Endothelial cell of umbilical vein (primary cell): ENCODE measurements around the gene FAM222B. TPM values are rescaled to one million over a fixed set of nuclear protein-coding genes. Genes with fewer than 3 reads are reported as not detected.

Source experiments
- BruUV-seq: library from RNA; stranded (reverse); fragments of 400-500 nt; replicated peaks from 2 replicates; lab custom pipeline; 2021; lab: Mats Ljungman, UMichigan
- CTCF ChIA-PET: fragments of 300-600, 350-600 bp; sonication (Branson Sonifier 250); formaldehyde crosslinking; loops from one replicate; lab custom pipeline; 2021; ENCODE audit warnings: antibody characterized with exemption, inconsistent platforms; lab: Charles Lee
- POLR2A ChIA-PET: fragments of 300-600, 350-600 bp; sonication (Branson Sonifier 250); formaldehyde crosslinking; loops from one replicate; lab custom pipeline; 2021; ENCODE audit warnings: antibody characterized with exemption, inconsistent platforms; lab: Charles Lee
- DNase-seq: peaks from one replicate; pipeline ENCODE4 v3.0.0-alpha.2; 2011; ENCODE audit warnings: low read depth, low spot score
- FAIRE-seq: peaks from 2 replicates; lab custom pipeline; 2011; peaks lifted over from hg19 to GRCh38; lab: Jason Lieb, UNC
- H2AFZ ChIP-seq: 2 replicates; pipeline ENCODE4 v1.6.0; 2012; ENCODE audit warnings: low read depth, low read length, control low read depth, inconsistent platforms
- H3K27ac ChIP-seq: 2 replicates; pipeline ENCODE4 v1.5.1; 2011; ENCODE audit warnings: low read depth, mild to moderate bottlenecking, control low read depth, low read length, moderate library complexity; ENCODE audit not compliant: insufficient read depth
- H3K27me3 ChIP-seq, 2 experiments: 2 replicates each; pipeline versions ENCODE4 v1.6.0 to v1.6.1; 2011; ENCODE audit warnings: low read length in 2 of 2, mixed read lengths in 1 of 2; ENCODE audit not compliant: control insufficient read depth in 2 of 2, insufficient read depth in 2 of 2
- H3K36me3 ChIP-seq, 2 experiments: 2 replicates in 1 of 2; 3 replicates in 1 of 2; pipeline ENCODE4 v1.5.1; 2011; ENCODE audit warnings: low read length in 2 of 2, mild to moderate bottlenecking in 1 of 2, moderate library complexity in 1 of 2; ENCODE audit not compliant: control insufficient read depth in 2 of 2, insufficient read depth in 2 of 2; ENCODE audit errors: extremely low read depth in 1 of 2
- H3K4me1 ChIP-seq: 3 replicates; pipeline ENCODE4 v1.5.1; 2011; ENCODE audit warnings: mild to moderate bottlenecking, low read length; ENCODE audit not compliant: control insufficient read depth, insufficient read depth; ENCODE audit errors: extremely low read depth
- H3K4me2 ChIP-seq: 2 replicates; pipeline ENCODE4 v1.6.1; 2011; ENCODE audit warnings: low read length, control low read depth, mixed read lengths; ENCODE audit not compliant: insufficient read depth
- H3K4me3 ChIP-seq, 3 experiments: fragments of 200-600 bp in 1 of 3; sonication (generic), shearing (Covaris generic) in 1 of 3; replicated peaks in 1 of 3; 2 replicates each; pipeline ENCODE4 v1.5.1; 2011 to 2016; ENCODE audit warnings: control low read depth in 3 of 3, low read length in 3 of 3, mild to moderate bottlenecking in 2 of 3, inconsistent platforms in 1 of 3, low read depth in 1 of 3, moderate library complexity in 1 of 3; ENCODE audit not compliant: insufficient read depth in 1 of 3
- H3K79me2 ChIP-seq: 2 replicates; pipeline ENCODE4 v1.6.0; 2012; ENCODE audit warnings: low read length, inconsistent platforms; ENCODE audit not compliant: control insufficient read depth, insufficient read depth
- H3K9ac ChIP-seq: replicated peaks from 2 replicates; pipeline ENCODE3; 2011; ENCODE audit warnings: low read length, control low read depth; ENCODE audit not compliant: insufficient read depth; ENCODE audit errors: extremely low read depth
- H3K9me1 ChIP-seq: replicated peaks from 3 replicates; pipeline ENCODE4 v1.6.0; 2011; ENCODE audit warnings: mild to moderate bottlenecking, low read length; ENCODE audit not compliant: control insufficient read depth, insufficient read depth; ENCODE audit errors: extremely low read depth
- H3K9me3 ChIP-seq: replicated peaks from 2 replicates; pipeline ENCODE4 v1.5.1; 2012; ENCODE audit warnings: low read length, inconsistent platforms; ENCODE audit not compliant: control insufficient read depth, insufficient read depth
- H4K20me1 ChIP-seq: replicated peaks from 2 replicates; pipeline ENCODE3; 2011; ENCODE audit warnings: mild to moderate bottlenecking, low read length; ENCODE audit not compliant: control insufficient read depth, insufficient read depth; ENCODE audit errors: extremely low read depth
- EZH2 ChIP-seq: IDR thresholded peaks from 2 replicates; pipeline ENCODE4 v1.6.1; 2012; ENCODE audit warnings: borderline replicate concordance, low read depth, mild to moderate bottlenecking, moderate library complexity, low read length, inconsistent platforms; ENCODE audit not compliant: severe bottlenecking
- FOS ChIP-seq: IDR thresholded peaks from 2 replicates; pipeline ENCODE4 v1.6.1; 2011; ENCODE audit warnings: mild to moderate bottlenecking, low read length, moderate library complexity, borderline replicate concordance; ENCODE audit not compliant: insufficient read depth
- GATA2 ChIP-seq: IDR thresholded peaks from 2 replicates; pipeline ENCODE4 v1.7.0; 2011; ENCODE audit warnings: low read depth, mild to moderate bottlenecking, moderate library complexity, mixed read lengths, low read length; ENCODE audit not compliant: insufficient read length, insufficient read depth
- JUN ChIP-seq: IDR thresholded peaks from 2 replicates; pipeline ENCODE4 v1.6.1; 2011; ENCODE audit warnings: borderline replicate concordance, low read depth; ENCODE audit not compliant: insufficient read length, insufficient read depth
- MYC ChIP-seq: IDR thresholded peaks from one replicate; pipeline ENCODE4 v1.6.1; 2011; ENCODE audit warnings: mild to moderate bottlenecking, low read depth, low read length
- POLR2A ChIP-seq: IDR thresholded peaks from 2 replicates; pipeline ENCODE4 v1.6.1; 2012; ENCODE audit warnings: low read depth, mild to moderate bottlenecking, control low read depth, low read length
- POLR2AphosphoS5 ChIP-seq: IDR thresholded peaks from 2 replicates; pipeline ENCODE4 v1.6.1; 2012; ENCODE audit warnings: low read depth, mild to moderate bottlenecking, control low read depth, low read length, moderate library complexity; ENCODE audit not compliant: insufficient read depth
- dilution Hi-C: fragments of 300-500 bp; cut with MboI; formaldehyde crosslinking; loops from one replicate; pipeline ENCODE4 v1.15.0; 2019; ENCODE audit warnings: low sequenced_read_pairs; ENCODE audit not compliant: extremely low pct_ligation_motif_present
- intact Hi-C: fragments of 100-400 bp; cut with micrococcal nuclease; formaldehyde crosslinking; loops from one replicate; pipeline ENCODE4 v1.10.0; 2022
- polyA plus RNA-seq, 4 experiments: library from polyadenylated mRNA; depleted of rRNA in 3 of 4; stranded (reverse) in 3 of 4; unstranded in 1 of 4; fragments of >200 nt; gene quantifications; 2 replicates each; pipeline versions ENCODE4 v1.2.1 to v1.2.3, GENCODE V29; 2011 to 2012; ENCODE audit warnings: missing spikeins in 1 of 4
- total RNA-seq: library from RNA; stranded (reverse); gene quantifications from 2 replicates; pipeline ENCODE4 v1.2.3, GENCODE V29; 2021
- TF ChIP-seq, protein P1 (sequence below), 2 donors: IDR thresholded peaks; 1 replicate in 1 of 2; 2 replicates in 1 of 2; pipeline ENCODE4 v1.5.1; 2011; ENCODE audit warnings: low read length in 2 of 2, mild to moderate bottlenecking in 2 of 2, moderate library complexity in 2 of 2, control low read depth in 1 of 2, inconsistent platforms in 1 of 2, low read depth in 1 of 2; ENCODE audit not compliant: insufficient read depth in 1 of 2; ENCODE audit errors: extremely low read depth in 1 of 2
- TF ChIP-seq, protein P2 (sequence below): IDR thresholded peaks from 2 replicates; pipeline ENCODE4 v1.6.1; 2011; ENCODE audit not compliant: insufficient read depth, insufficient read length

Gene FAM222B
- total and polyA plus RNA-seq, 2 donors (not counting 3 experiments of a cell fraction or from before 2014, with no cell fraction given), result 21.1 to 30.6 TPM

DNA sequence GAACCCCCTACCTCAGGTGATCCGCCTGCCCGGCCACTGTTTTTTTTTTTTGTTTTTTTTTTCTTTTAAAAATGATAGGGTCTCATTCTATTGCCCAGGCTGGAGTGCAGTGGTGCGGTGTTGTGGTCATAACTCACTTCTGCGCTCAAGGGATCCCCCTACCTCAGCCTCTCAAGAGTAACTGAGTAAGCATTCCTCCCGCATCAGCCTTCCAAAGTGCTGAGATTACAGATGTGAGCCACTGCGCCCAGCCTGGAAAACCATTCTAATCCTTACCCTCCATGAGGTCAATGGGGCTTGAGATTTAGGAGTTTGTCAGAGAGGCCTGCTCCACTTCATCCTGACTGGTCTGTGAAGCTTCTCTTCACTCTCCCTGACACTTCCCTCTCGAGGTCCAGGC is 24.7 kb upstream of the FAM222B start:
- dilution Hi-C loops, result no loop called here
- no peak for DNase-seq
- Histone ChIP-seq H3K4me3 (no peak overlapping the region), H2AFZ (no peak overlapping the region), H3K79me2 (no peaks in the 10 kb centered on the region), H3K4me1 (peaks cover 13% of the 10 kb centered on the region), H4K20me1 (no peaks in the 10 kb centered on the region), H3K27me3 (no peaks in the 10 kb centered on the region), H3K9ac (no peak overlapping the region), H3K27ac (no peak overlapping the region), H3K9me3 (no peaks in the 10 kb centered on the region), H3K36me3 (no peaks in the 10 kb centered on the region), H3K4me2 (no peak overlapping the region), H3K9me1 (no peaks in the 10 kb centered on the region)
- TF ChIP-seq, protein P1, sequence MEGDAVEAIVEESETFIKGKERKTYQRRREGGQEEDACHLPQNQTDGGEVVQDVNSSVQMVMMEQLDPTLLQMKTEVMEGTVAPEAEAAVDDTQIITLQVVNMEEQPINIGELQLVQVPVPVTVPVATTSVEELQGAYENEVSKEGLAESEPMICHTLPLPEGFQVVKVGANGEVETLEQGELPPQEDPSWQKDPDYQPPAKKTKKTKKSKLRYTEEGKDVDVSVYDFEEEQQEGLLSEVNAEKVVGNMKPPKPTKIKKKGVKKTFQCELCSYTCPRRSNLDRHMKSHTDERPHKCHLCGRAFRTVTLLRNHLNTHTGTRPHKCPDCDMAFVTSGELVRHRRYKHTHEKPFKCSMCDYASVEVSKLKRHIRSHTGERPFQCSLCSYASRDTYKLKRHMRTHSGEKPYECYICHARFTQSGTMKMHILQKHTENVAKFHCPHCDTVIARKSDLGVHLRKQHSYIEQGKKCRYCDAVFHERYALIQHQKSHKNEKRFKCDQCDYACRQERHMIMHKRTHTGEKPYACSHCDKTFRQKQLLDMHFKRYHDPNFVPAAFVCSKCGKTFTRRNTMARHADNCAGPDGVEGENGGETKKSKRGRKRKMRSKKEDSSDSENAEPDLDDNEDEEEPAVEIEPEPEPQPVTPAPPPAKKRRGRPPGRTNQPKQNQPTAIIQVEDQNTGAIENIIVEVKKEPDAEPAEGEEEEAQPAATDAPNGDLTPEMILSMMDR (IDR thresholded peaks at IDR 0.05; ENCODE audit: extremely low read depth in 1 of 2, insufficient read depth in 1 of 2, low read depth in 1 of 2, low read length in 2 of 2), result no peak
- TF ChIP-seq, protein P2, sequence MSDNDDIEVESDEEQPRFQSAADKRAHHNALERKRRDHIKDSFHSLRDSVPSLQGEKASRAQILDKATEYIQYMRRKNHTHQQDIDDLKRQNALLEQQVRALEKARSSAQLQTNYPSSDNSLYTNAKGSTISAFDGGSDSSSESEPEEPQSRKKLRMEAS, result no peak
- no peak for TF ChIP-seq FOS
- TF ChIP-seq MYC, result no peak
- TF ChIP-seq EZH2, result no peak
- no peak for TF ChIP-seq POLR2AphosphoS5
- no peak for TF ChIP-seq GATA2
- TF ChIP-seq JUN, result no peak
- TF ChIP-seq POLR2A, result no peak
- intact Hi-C loops, result no loop called here
- FAIRE-seq, result no peak
- BruUV-seq, result no TSS peak
- ChIA-PET POLR2A (no interaction called here), CTCF (no interaction called here)
